ENCODE measurements around the gene TJP3. TPM values are rescaled to one million over a fixed set of nuclear protein-coding genes. Genes with fewer than 3 reads are reported as not detected.
"Not testable (repeated sequence)": the region's sequence is repeated elsewhere in the genome, so short reads cannot be mapped to it uniquely, and the experiment has no call there.

Gene TJP3
- total RNA-seq, 1 experiment from 2014 or later = not detected

GRCh38 chr19:3762501-3763459, 54.6 kb downstream of the TJP3 start, which contains the start of gene MRPL54:
Gene MRPL54 (plus strand): TSS chr19:3762682. CDS start chr19:3762701, 19 bp downstream.
- H3K4me3 ChIP-seq (ENCODE audit: low read depth, low read length, poor library complexity, severe bottlenecking) = peak within 1 kb of the TSS; percentile 100
- intact Hi-C loops (cut with micrococcal nuclease; ENCODE audit: unreplicated experiment) = no loop called here
- no peaks in the 10 kb centered on the region for H3K9me3 ChIP-seq (ENCODE audit: low read depth, low read length, poor library complexity, severe bottlenecking)
- POLR2A ChIA-PET (ENCODE audit: low non-redundant PET) = interaction anchor here (0.6 to 0.7 kb wide), 3 partner anchors 16 to 225 kb away, joined by 3 to 29 read pairs (median 3); no protein-coding TSS in a partner anchor
- H3K27me3 ChIP-seq (replicated peaks; ENCODE audit: insufficient read depth, low read depth, low read length, poor library complexity) = no peaks in the 10 kb centered on the region
- no peak for TF ChIP-seq EZH2 (IDR thresholded peaks at IDR 0.05; ENCODE audit: borderline replicate concordance, low read depth, low read length, poor library complexity, severe bottlenecking)
- TF ChIP-seq CTCF (conservative IDR thresholded peaks at IDR 0.05; ENCODE audit: low read depth, low read length) = no peak
- DNase-seq (ENCODE audit: low spot score) = peak; percentile 99
- peak within 1 kb of the TSS; percentile 96 for H3K27ac ChIP-seq (ENCODE audit: low read depth, low read length, poor library complexity, severe bottlenecking)
- TSS peak; percentile 98 for BruUV-seq (replicated peaks)
- H3K4me1 ChIP-seq (ENCODE audit: insufficient read depth, low read length, poor library complexity, severe bottlenecking) = peaks cover 10% of the 10 kb centered on the region
- peaks cover 3% of the 10 kb centered on the region for H3K36me3 ChIP-seq (ENCODE audit: insufficient read depth, low read length, poor library complexity, severe bottlenecking)
- CTCF ChIA-PET = interaction anchor here (0.6 to 1.4 kb wide), 2 partner anchors 225 to 534 kb away, joined by 5 to 8 read pairs; no protein-coding TSS in a partner anchor

- H3K4me1 ChIP-seq (ENCODE audit: insufficient read depth, low read length, poor library complexity, severe bottlenecking) = peaks cover 10% of the 10 kb centered on the region
- TF ChIP-seq EZH2 (IDR thresholded peaks at IDR 0.05; ENCODE audit: borderline replicate concordance, low read depth, low read length, poor library complexity, severe bottlenecking) (no peak), CTCF (conservative IDR thresholded peaks at IDR 0.05; ENCODE audit: low read depth, low read length) (no peak)
- H3K27ac ChIP-seq (ENCODE audit: low read depth, low read length, poor library complexity, severe bottlenecking) = no peak overlapping the region
- H3K27me3 ChIP-seq (replicated peaks; ENCODE audit: insufficient read depth, low read depth, low read length, poor library complexity) = no peaks in the 10 kb centered on the region
- BruUV-seq (replicated peaks) = no TSS peak
- H3K4me3 ChIP-seq (ENCODE audit: low read depth, low read length, poor library complexity, severe bottlenecking) = no peak overlapping the region
- no peaks in the 10 kb centered on the region for H3K9me3 ChIP-seq (ENCODE audit: low read depth, low read length, poor library complexity, severe bottlenecking)
- CTCF ChIA-PET = no interaction called here
- POLR2A ChIA-PET (ENCODE audit: low non-redundant PET) = no interaction called here
- no peaks in the 10 kb centered on the region for H3K36me3 ChIP-seq (ENCODE audit: insufficient read depth, low read length, poor library complexity, severe bottlenecking)
- DNase-seq (ENCODE audit: low spot score) = no peak
- intact Hi-C loops (cut with micrococcal nuclease; ENCODE audit: unreplicated experiment) = no loop called here
These were observed 56.9 kb downstream of the TJP3 start for GRCh38 chr19:3765121-3765520.

- CTCF ChIA-PET = not testable (repeated sequence)
These were observed 57.6 kb downstream of the TJP3 start for GRCh38 chr19:3765757-3766156.

More at GRCh38 chr19:3765757-3766156, 57.6 kb downstream of the TJP3 start:
- H3K27me3 ChIP-seq (replicated peaks; ENCODE audit: insufficient read depth, low read depth, low read length, poor library complexity); POLR2A ChIA-PET (ENCODE audit: low non-redundant PET); BruUV-seq (replicated peaks); H3K27ac ChIP-seq (ENCODE audit: low read depth, low read length, poor library complexity, severe bottlenecking); H3K9me3 ChIP-seq (ENCODE audit: low read depth, low read length, poor library complexity, severe bottlenecking); DNase-seq (ENCODE audit: low spot score); H3K4me1 ChIP-seq (ENCODE audit: insufficient read depth, low read length, poor library complexity, severe bottlenecking); H3K36me3 ChIP-seq (ENCODE audit: insufficient read depth, low read length, poor library complexity, severe bottlenecking); intact Hi-C loops (cut with micrococcal nuclease; ENCODE audit: unreplicated experiment); H3K4me3 ChIP-seq (ENCODE audit: low read depth, low read length, poor library complexity, severe bottlenecking): not testable (repeated sequence)
